ENCODE results near the gene USP15.
"Not testable (repeated sequence)": the region's sequence is repeated elsewhere in the genome, so short reads cannot be mapped to it uniquely, and the experiment has no call there.

The USP15 gene

GRCh38 chr12:62320054-62320453 lies 59.9 kb downstream of the USP15 start:
- DNase-seq (ENCODE audit: low read depth in 2 of 2) = no peak

GRCh38 chr12:62323386-62323785 lies 63.2 kb downstream of the USP15 start:
- DNase-seq (ENCODE audit: low read depth in 2 of 2) = no peak

GRCh38 chr12:62328296-62328921 lies 68.2 kb downstream of the USP15 start:
- DNase-seq (ENCODE audit: low read depth in 2 of 2) = no peak

GRCh38 chr12:62331306-62331705 lies 71.1 kb downstream of the USP15 start:
- DNase-seq (ENCODE audit: low read depth in 2 of 2) = no peak

GRCh38 chr12:62332598-62332997 lies 72.4 kb downstream of the USP15 start:
- no peak for DNase-seq (ENCODE audit: low read depth in 2 of 2)

GRCh38 chr12:62335057-62335456 lies 74.9 kb downstream of the USP15 start:
- no peak for DNase-seq (ENCODE audit: low read depth in 2 of 2)

- no peak for DNase-seq (ENCODE audit: low read depth in 2 of 2)
Measured at GRCh38 chr12:62335796-62336195, 75.6 kb downstream of the USP15 start.

- not testable (repeated sequence) for DNase-seq (ENCODE audit: low read depth in 2 of 2)
Measured at GRCh38 chr12:62337643-62338042, 77.4 kb downstream of the USP15 start.

GRCh38 chr12:62342614-62343303 lies 82.6 kb downstream of the USP15 start:
- not testable (repeated sequence) for DNase-seq (ENCODE audit: low read depth in 2 of 2)

- DNase-seq (ENCODE audit: low read depth in 2 of 2) = not testable (repeated sequence)
Measured at GRCh38 chr12:62343304-62344120, 83.3 kb downstream of the USP15 start.

- DNase-seq (ENCODE audit: low read depth in 2 of 2) = not testable (repeated sequence)
Measured at GRCh38 chr12:62344731-62345556, 84.7 kb downstream of the USP15 start.

GRCh38 chr12:62345667-62346066 lies 85.5 kb downstream of the USP15 start:
- no peak for DNase-seq (ENCODE audit: low read depth in 2 of 2)

GRCh38 chr12:62346817-62347216 lies 86.6 kb downstream of the USP15 start:
- DNase-seq (ENCODE audit: low read depth in 2 of 2) = no peak

GRCh38 chr12:62347922-62348650 lies 87.9 kb downstream of the USP15 start:
- no peak for DNase-seq (ENCODE audit: low read depth in 2 of 2)

- no peak for DNase-seq (ENCODE audit: low read depth in 2 of 2)
Measured at GRCh38 chr12:62350554-62350953, 90.3 kb downstream of the USP15 start.

GRCh38 chr12:62351326-62351725 lies 91.1 kb downstream of the USP15 start:
- DNase-seq (ENCODE audit: low read depth in 2 of 2) = no peak

GRCh38 chr12:62361048-62361447 lies 100.8 kb downstream of the USP15 start:
- DNase-seq (ENCODE audit: low read depth in 2 of 2) = no peak

GRCh38 chr12:62363506-62363905 lies 103.3 kb downstream of the USP15 start:
- DNase-seq (ENCODE audit: low read depth in 2 of 2) = no peak

- DNase-seq (ENCODE audit: low read depth in 2 of 2) = not testable (repeated sequence)
Measured at GRCh38 chr12:62364697-62365096, 104.5 kb downstream of the USP15 start.

- DNase-seq (ENCODE audit: low read depth in 2 of 2) = not testable (repeated sequence)
Measured at GRCh38 chr12:62365846-62366245, 105.6 kb downstream of the USP15 start.

Measured in stimulated activated CD8-positive, alpha-beta memory T cell treated with anti-CD3 and anti-CD28 coated beads, Interleukin-15, amount 100 ng/mL, for 48 hours (primary cell).